ENCODE results near the gene BICRA. TPM values are rescaled to one million over a fixed set of nuclear protein-coding genes. Genes with fewer than 3 reads are reported as not detected.
A peak's percentile ranks its signal among the peaks of the same experiment; 100 is the strongest.
"Not testable (repeated sequence)": the region's sequence is repeated elsewhere in the genome, so short reads cannot be mapped to it uniquely, and the experiment has no call there.

Gene BICRA
- total RNA-seq, 1 experiment from 2014 or later = 14.4 TPM

DNA sequence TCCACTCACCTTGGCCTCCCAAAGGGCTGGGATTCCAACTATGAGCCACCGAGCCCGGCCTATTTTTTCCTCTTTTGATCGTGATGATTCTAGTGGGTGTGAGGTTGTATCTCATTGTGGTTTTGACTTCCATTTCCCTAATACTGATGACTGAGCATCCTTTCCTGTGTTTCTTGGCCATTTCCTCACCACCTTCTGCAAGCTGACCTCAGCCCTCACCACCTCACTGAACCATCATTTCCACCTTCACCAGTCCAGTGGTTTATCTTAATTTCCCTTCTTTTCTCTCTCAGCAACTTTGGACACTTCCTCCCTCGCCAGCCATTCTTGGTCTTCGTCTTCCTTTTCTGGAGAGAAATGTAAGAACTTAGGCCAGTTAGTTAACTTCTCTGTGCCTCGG, 13.0 kb upstream of the BICRA start:
- no peaks in the 10 kb centered on the region for H3K36me3 ChIP-seq (ENCODE audit: low read depth)
- TF ChIP-seq EZH2 (IDR thresholded peaks at IDR 0.05; ENCODE audit: low read depth) = no peak
- TF ChIP-seq, protein P1, sequence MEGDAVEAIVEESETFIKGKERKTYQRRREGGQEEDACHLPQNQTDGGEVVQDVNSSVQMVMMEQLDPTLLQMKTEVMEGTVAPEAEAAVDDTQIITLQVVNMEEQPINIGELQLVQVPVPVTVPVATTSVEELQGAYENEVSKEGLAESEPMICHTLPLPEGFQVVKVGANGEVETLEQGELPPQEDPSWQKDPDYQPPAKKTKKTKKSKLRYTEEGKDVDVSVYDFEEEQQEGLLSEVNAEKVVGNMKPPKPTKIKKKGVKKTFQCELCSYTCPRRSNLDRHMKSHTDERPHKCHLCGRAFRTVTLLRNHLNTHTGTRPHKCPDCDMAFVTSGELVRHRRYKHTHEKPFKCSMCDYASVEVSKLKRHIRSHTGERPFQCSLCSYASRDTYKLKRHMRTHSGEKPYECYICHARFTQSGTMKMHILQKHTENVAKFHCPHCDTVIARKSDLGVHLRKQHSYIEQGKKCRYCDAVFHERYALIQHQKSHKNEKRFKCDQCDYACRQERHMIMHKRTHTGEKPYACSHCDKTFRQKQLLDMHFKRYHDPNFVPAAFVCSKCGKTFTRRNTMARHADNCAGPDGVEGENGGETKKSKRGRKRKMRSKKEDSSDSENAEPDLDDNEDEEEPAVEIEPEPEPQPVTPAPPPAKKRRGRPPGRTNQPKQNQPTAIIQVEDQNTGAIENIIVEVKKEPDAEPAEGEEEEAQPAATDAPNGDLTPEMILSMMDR (conservative IDR thresholded peaks at IDR 0.05) = no peak
- peaks cover 30% of the 10 kb centered on the region for H3F3A ChIP-seq (ENCODE audit: insufficient read depth, low read depth)
- H2AFZ ChIP-seq = no peak overlapping the region
- intact Hi-C loops (cut with micrococcal nuclease; ENCODE audit: unreplicated experiment) = no loop called here
- no TSS peak for BruUV-seq (replicated peaks)
- peaks cover 18% of the 10 kb centered on the region for H3K4me1 ChIP-seq (replicated peaks; ENCODE audit: insufficient read depth)
- H3K9me2 ChIP-seq (ENCODE audit: insufficient read depth) = no peaks in the 10 kb centered on the region
- no peak for DNase-seq
- ChIA-PET CTCF (no interaction called here), POLR2A (ENCODE audit: unreplicated experiment) (no interaction called here)
- no peaks in the 10 kb centered on the region for H4K20me1 ChIP-seq (ENCODE audit: insufficient read depth)
- H3K27ac ChIP-seq = no peak overlapping the region
- H3K4me2 ChIP-seq = no peak overlapping the region
- no peaks in the 10 kb centered on the region for H3K27me3 ChIP-seq (ENCODE audit: insufficient read depth, low read depth)
- no peaks in the 10 kb centered on the region; the same call in 1 of the 2 replicates for H3K79me2 ChIP-seq (ENCODE audit: low read depth)
- no peak overlapping the region for H3K4me3 ChIP-seq
- no peaks in the 10 kb centered on the region for H3K9me3 ChIP-seq (ENCODE audit: insufficient read depth, low read depth)

DNA sequence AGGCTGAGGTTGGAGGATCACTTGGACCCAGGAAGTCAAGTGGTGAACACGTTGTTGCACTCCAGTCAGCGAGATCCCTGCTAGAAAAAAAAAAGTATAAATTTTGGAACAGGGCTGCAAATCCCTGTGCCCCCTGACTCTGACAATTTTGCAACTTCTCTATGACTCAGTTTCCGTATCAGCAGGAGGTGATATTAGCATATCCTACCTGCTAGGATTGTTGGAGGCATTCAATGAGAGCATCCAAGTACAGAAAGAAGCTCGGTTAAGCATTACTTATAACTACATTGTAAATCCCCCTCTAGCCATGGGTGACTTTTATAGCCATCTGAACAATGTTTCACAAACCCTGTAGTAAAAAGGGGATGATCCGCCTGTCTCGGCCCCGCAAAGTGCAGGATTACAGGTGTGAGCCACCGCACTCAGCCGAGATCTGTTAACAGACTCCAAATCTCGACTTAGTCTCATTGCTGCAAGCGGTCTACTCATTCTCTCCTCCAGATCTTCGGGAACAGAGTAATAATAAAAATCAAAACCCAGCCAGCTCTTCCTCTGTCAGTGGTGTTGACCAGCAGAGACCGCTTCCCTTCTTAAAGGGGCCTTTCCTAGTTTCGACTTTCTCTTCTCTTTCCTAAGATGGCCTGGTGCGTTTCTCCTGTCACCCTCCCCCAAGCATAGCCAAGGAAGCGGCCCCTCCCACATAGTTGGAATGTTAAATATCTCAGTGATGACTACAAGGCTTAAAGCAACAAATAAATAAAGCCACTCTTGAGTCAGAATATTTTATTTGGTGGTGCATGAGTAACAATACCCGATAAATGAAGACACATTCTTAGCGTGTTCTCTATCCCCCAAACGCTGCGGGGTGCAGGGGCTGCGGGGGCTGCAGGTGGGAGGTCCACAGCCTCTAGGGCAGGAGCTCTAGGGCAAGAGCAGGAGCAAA, 10.3 kb upstream of the BICRA start:
- H3K79me2 ChIP-seq (ENCODE audit: low read depth) = no peaks in the 10 kb centered on the region; the same call in 1 of the 2 replicates
- peak overlapping the region; percentile 87 for H3K27ac ChIP-seq
- H3K9me2 ChIP-seq (ENCODE audit: insufficient read depth) = no peaks in the 10 kb centered on the region
- no peaks in the 10 kb centered on the region for H3K9me3 ChIP-seq (ENCODE audit: insufficient read depth, low read depth)
- no peaks in the 10 kb centered on the region for H3K36me3 ChIP-seq (ENCODE audit: low read depth)
- ChIA-PET POLR2A (ENCODE audit: unreplicated experiment) (interaction anchor here (0.5 kb wide), 1 partner anchor 139 kb away, joined by 13 read pairs; no protein-coding TSS in a partner anchor), CTCF (interaction anchor here (0.5 kb wide), 2 partner anchors 73 to 83 kb away, joined by 3 to 4 read pairs; no protein-coding TSS in a partner anchor)
- peaks cover 44% of the 10 kb centered on the region for H3F3A ChIP-seq (ENCODE audit: insufficient read depth, low read depth)
- H3K4me2 ChIP-seq = peak overlapping the region; percentile 77
- no TSS peak for BruUV-seq (replicated peaks)
- no peak for TF ChIP-seq EZH2 (IDR thresholded peaks at IDR 0.05; ENCODE audit: low read depth)
- TF ChIP-seq, protein P1 (conservative IDR thresholded peaks at IDR 0.05) = no peak
- peak overlapping the region; percentile 72 for H2AFZ ChIP-seq
- no peaks in the 10 kb centered on the region for H4K20me1 ChIP-seq (ENCODE audit: insufficient read depth)
- H3K27me3 ChIP-seq (ENCODE audit: insufficient read depth, low read depth) = no peaks in the 10 kb centered on the region
- H3K4me3 ChIP-seq = peak overlapping the region; percentile 80
- DNase-seq = peak; percentile 78 to 96
- intact Hi-C loops (cut with micrococcal nuclease; ENCODE audit: unreplicated experiment) = loop anchor here (1.0 kb wide), 1 partner anchor 69 kb away; no protein-coding TSS in a partner anchor
- peaks cover 29% of the 10 kb centered on the region for H3K4me1 ChIP-seq (replicated peaks; ENCODE audit: insufficient read depth)

DNA sequence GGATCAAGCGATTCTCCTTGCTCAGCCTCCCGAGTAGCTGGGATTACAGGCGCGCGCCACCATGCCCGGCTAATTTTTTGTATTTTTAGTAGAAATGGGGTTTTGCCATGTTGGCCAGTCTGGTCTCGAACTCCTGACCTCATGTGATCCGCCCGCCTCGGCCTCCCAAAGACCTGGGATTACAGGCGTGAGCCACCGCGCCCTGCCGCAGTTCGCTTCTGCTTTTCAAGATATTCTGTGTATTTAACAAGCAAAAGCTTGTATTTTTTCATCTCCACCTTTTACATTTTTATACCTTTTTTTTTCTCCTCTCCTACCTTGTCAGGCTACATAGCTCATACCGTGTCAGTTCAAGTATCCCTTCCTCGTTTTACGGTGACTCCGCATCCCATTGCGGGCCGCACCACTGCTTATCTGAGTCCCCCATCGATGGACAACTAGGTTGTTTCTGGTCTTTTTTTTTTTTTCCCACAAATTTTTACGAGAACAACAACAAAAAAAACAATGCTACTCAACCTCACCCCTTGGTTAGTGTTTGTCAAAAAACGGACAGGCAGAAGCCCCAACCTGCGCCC, 9.2 kb upstream of the BICRA start:
- H3K36me3 ChIP-seq (ENCODE audit: low read depth); H3K79me2 ChIP-seq (ENCODE audit: low read depth); H3K9me3 ChIP-seq (ENCODE audit: insufficient read depth, low read depth); H3K9me2 ChIP-seq (ENCODE audit: insufficient read depth); H3K27me3 ChIP-seq (ENCODE audit: insufficient read depth, low read depth); H4K20me1 ChIP-seq (ENCODE audit: insufficient read depth); DNase-seq: not testable (repeated sequence)
- Histone ChIP-seq H3K27ac (peak overlapping the region; percentile 87), H2AFZ (peak overlapping the region; percentile 59), H3K4me1 (replicated peaks; ENCODE audit: insufficient read depth) (peaks cover 29% of the 10 kb centered on the region), H3K4me3 (peak overlapping the region; percentile 80), H3K4me2 (peak overlapping the region; percentile 77), H3F3A (ENCODE audit: insufficient read depth, low read depth) (peaks cover 44% of the 10 kb centered on the region)
- intact Hi-C loops (cut with micrococcal nuclease; ENCODE audit: unreplicated experiment) = loop anchor here (1.0 to 10.0 kb wide), 8 partner anchors 9 to 371 kb away; partner anchors contain the start of genes INAFM1 and NAPA
- CTCF ChIA-PET = interaction anchor here (0.7 to 1.7 kb wide), 3 partner anchors 84 to 676 kb away, joined by 3 to 6 read pairs (median 3); partner anchors contain the start of gene NAPA
- BruUV-seq (replicated peaks) = TSS peak; percentile 60
- POLR2A ChIA-PET (ENCODE audit: unreplicated experiment) = interaction anchor here (0.5 to 1.3 kb wide), 8 partner anchors 38 to 1345 kb away, joined by 3 to 17 read pairs (median 6); no protein-coding TSS in a partner anchor
